ENCODE data around the gene ARPC2. TPM values are rescaled to one million over a fixed set of nuclear protein-coding genes. Genes with fewer than 3 reads are reported as not detected.

ARPC2 gene
- total RNA-seq, 1 donor from 2014 or later, result 159 TPM

DNA sequence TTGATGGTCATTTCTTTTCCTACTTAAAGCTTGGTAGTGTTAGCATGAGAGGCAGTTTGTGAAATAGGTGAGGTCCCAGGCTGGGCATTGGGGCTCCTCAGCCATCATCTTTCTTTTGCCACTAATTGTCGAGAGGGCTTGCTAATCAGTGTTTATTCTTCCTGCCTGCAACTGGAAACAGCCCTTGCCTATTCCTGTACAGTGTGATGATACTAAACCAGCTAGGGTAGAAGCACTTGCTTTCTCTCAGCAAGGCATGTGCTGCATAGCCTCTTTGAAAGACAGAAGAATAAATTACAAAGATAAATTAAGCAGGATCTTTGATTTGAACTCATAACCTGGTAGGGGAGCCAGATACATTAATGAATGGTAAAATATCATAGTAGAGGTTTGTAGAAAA is 27.2 kb downstream of the ARPC2 start:
- no peak overlapping the region for H3K27ac Mint-ChIP-seq (ENCODE audit: unreplicated experiment)
- H3K4me3 Mint-ChIP-seq, result no peak overlapping the region
- H3K9me3 Mint-ChIP-seq, result no peaks in the 10 kb centered on the region
- DNase-seq (ENCODE audit: low read depth, low spot score), result no peak
- H3K4me1 Mint-ChIP-seq, result no peaks in the 10 kb centered on the region
- TF ChIP-seq CTCF (conservative IDR thresholded peaks at IDR 0.05), result no peak
- no peaks in the 10 kb centered on the region for H3K27me3 Mint-ChIP-seq (ENCODE audit: low read depth)
- peaks cover 7% of the 10 kb centered on the region for H3K36me3 Mint-ChIP-seq (ENCODE audit: low read depth)

DNA sequence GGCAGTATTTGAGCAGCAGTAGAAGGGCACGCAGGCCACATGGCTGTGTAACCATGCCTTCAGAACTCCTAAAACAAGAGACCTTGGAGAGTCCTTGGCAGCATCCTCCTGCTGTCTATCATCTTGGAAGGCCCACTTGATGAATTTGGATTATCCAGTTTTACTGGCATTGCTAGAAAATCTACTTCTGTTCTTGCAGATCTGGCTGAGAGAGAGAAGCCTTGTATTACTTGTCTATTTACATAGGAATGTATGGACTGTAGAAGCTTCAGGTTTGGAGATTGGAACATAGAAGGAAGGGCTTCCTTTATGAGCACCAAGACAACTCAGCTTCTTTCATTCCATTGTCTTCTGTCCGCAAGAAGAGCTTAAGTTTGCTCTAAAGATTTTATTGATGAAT is 27.7 kb downstream of the ARPC2 start:
- H3K27me3 Mint-ChIP-seq (ENCODE audit: low read depth), result no peaks in the 10 kb centered on the region
- H3K27ac Mint-ChIP-seq (ENCODE audit: unreplicated experiment), result no peak overlapping the region
- no peak overlapping the region for H3K4me3 Mint-ChIP-seq
- no peaks in the 10 kb centered on the region for H3K4me1 Mint-ChIP-seq
- no peak for DNase-seq (ENCODE audit: low read depth, low spot score)
- no peak for TF ChIP-seq CTCF (conservative IDR thresholded peaks at IDR 0.05)
- no peaks in the 10 kb centered on the region for H3K9me3 Mint-ChIP-seq
- peaks cover 7% of the 10 kb centered on the region for H3K36me3 Mint-ChIP-seq (ENCODE audit: low read depth)

GRCh38 chr2:218245214-218245613 is 28.2 kb downstream of the ARPC2 start:
- Mint-ChIP-seq H3K9me3 (no peaks in the 10 kb centered on the region), H3K36me3 (ENCODE audit: low read depth) (peaks cover 8% of the 10 kb centered on the region), H3K27me3 (ENCODE audit: low read depth) (no peaks in the 10 kb centered on the region), H3K4me1 (no peaks in the 10 kb centered on the region), H3K27ac (ENCODE audit: unreplicated experiment) (no peak overlapping the region), H3K4me3 (no peak overlapping the region)
- TF ChIP-seq CTCF (conservative IDR thresholded peaks at IDR 0.05), result no peak
- no peak for DNase-seq (ENCODE audit: low read depth, low spot score)

DNA sequence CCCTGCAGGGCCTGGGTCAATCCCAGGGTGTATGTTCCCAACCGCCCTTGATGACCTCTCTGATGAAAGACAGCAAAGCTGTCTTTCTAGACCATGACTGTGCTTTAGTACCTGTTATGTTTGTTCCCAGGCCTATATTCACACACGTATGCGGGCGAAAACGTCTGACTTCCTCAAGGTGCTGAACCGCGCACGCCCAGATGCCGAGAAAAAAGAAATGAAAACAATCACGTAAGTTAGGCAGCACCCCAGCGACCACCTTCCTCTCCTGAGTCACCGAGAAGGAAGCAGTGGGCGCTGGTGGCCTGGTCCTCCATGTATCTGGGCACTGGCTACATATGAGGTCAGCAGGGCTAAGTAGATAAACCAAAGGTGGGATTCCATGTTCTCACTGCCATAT is 32.7 kb downstream of the ARPC2 start:
- H3K36me3 Mint-ChIP-seq (ENCODE audit: low read depth), result peaks cover 8% of the 10 kb centered on the region
- no peak overlapping the region for H3K4me3 Mint-ChIP-seq
- no peaks in the 10 kb centered on the region for H3K4me1 Mint-ChIP-seq
- no peaks in the 10 kb centered on the region for H3K9me3 Mint-ChIP-seq
- TF ChIP-seq CTCF (conservative IDR thresholded peaks at IDR 0.05), result no peak
- H3K27ac Mint-ChIP-seq (ENCODE audit: unreplicated experiment), result no peak overlapping the region
- H3K27me3 Mint-ChIP-seq (ENCODE audit: low read depth), result no peaks in the 10 kb centered on the region
- no peak for DNase-seq (ENCODE audit: low read depth, low spot score)

DNA sequence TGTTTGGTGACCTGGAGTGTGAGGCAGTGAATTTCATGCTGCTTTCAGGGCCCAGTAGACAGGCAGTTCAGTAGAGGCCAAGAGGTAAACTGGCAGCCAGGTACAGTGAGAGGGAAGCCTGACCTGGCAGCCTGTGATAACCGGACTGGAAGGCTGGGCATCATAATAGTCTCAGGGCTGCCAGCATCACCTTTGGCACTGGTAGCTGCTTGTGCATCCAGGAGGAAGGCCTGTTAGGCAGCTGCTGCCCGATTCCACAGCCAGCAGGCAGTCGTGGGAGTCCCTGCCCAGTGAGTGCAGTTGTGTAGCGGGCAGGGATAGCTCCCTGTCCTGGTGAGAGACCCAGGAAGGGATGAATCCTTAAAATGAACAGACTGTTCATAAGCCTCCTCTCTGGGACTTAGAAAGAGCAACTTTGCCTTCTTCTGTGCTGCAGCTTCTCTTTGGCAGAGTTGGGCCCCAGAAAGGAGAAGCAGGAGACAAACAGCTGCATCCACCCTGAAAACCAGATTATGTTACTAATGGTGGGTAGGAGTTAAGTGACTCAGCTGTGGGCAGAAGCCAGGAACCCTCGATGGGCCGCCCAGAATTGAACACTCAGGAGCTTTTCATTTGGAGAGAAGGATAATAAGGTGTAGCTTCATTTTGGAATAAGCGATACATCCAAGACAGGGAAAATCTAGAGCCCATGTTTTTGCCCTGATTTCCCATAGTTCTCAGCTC is 35.7 kb downstream of the ARPC2 start:
- peaks cover 12% of the 10 kb centered on the region for H3K36me3 Mint-ChIP-seq (ENCODE audit: low read depth)

More for the DNA sequence above, 35.7 kb downstream of the ARPC2 start:
- DNase-seq (ENCODE audit: low read depth, low spot score), result no peak
- H3K27ac Mint-ChIP-seq (ENCODE audit: unreplicated experiment), result no peak overlapping the region
- no peak overlapping the region for H3K4me3 Mint-ChIP-seq
- no peak for TF ChIP-seq CTCF (conservative IDR thresholded peaks at IDR 0.05)
- no peaks in the 10 kb centered on the region for H3K4me1 Mint-ChIP-seq
- H3K9me3 Mint-ChIP-seq, result no peaks in the 10 kb centered on the region
- H3K27me3 Mint-ChIP-seq (ENCODE audit: low read depth), result no peaks in the 10 kb centered on the region
